GM21381 (cell line): ENCODE data around the gene TMEM191B.
A peak's percentile ranks its signal among the peaks of the same experiment; 100 is the strongest.
"Not testable (repeated sequence)": the region's sequence is repeated elsewhere in the genome, so short reads cannot be mapped to it uniquely, and the experiment has no call there.

ENCODE experiments used
- ATAC-seq: cut with Tn5 transposase; IDR thresholded peaks from one replicate; pipeline ENCODE4 v1.9.1; 2021; ENCODE audit warnings: mild to moderate bottlenecking, moderate library complexity; ENCODE audit not compliant: unreplicated experiment

Gene TMEM191B

DNA sequence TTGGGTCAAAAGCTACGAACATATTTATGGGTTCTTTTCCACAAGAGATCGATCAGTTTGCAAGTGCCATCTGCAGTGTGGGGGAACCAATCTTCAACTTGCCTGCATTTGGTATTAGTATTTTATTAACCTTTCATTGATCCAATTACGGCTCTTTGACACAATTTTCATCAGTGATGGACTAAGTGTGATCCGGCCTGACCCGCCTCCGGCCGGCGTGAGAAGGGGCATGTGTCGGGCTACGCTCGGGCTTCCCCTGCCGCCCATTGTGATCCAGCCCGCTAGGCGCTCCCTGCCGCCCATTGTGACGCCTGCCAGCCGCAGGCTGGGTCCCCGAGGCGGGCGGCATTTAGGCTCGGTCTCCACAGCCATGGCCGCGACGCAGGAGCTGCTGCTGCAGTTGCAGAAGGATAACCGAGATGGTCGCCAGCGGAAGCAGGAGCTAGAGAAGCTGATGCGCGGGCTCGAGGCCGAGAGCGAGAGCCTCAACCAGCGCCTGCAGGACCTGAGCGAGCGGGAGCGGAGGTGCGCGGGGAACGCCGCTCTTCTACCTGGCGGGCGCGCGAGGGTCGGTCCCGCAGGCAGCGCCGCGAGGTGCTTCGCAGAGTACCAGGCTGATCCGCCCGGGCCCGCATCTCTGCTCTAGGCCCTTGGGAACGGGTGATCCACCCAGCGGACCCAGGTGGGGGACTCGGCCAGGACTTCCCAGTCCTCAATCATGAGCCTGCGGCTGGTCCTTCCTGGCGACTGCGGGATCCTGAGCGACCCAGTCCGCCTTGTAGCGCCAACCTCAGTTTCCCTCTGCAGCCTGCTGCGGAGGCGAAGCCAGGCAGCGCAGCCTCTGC lies at the start of gene TMEM191B:
TSS of gene TMEM191B (plus strand) at position 51 of the 845 bp plus-strand sequence. CDS start at position 230, 179 bp downstream.
- ATAC-seq, result peak; percentile 0

DNA sequence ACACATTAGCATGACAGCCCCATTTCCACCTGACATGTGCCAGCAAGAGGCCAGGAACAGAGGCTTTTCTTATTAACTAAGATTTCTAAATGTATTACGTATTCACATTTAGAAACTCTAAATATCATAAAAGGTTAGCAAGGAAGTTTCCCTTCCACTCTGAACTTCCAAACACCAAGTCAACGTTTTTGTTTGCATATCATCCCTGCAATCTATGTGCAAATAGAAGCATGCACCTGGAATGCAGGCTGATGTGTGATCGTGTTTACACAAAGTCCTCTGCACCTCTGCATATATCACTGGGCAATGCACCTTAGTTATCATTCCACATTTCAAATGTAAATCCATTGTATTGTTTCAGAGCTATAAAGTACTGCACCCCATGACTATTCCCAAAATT lies 31.4 kb upstream of the TMEM191B start:
- not testable (repeated sequence) for ATAC-seq

DNA sequence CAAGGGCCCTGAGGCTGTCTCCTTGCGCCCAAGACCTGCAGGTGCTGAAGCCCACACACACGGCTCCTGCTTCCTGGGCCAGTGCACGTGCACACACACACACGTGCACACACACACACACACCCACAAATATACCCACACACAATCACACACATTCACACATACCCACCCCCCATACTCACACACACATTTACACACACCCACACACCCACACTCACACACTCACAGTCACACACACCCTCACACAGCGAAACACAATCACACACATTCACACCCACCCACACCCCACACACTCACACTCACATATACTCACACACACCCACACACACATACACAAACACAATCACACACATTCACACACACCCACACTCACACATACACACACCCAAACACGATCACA lies 16.3 kb upstream of the TMEM191B start:
- ATAC-seq, result not testable (repeated sequence)

DNA sequence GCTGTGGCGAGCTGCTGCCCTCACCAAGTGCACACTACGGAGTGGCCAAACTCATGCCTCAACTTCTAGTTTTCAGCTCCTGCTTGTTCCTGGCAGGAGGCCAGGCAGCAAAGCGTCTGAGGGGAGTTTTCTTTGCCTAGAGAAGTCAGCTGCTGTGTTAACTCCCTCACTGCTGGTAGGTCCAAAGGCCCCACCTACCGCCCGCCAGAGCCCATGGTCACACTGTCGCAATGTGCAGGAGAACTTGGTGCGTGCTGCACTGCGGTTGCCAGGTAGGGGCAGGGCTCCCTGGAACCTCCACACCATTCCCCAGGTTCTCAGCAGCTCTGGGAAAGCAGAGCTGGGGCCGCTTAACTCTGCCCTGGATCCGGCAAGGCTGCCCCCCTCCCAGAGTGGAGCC lies 15.2 kb upstream of the TMEM191B start:
- not testable (repeated sequence) for ATAC-seq

DNA sequence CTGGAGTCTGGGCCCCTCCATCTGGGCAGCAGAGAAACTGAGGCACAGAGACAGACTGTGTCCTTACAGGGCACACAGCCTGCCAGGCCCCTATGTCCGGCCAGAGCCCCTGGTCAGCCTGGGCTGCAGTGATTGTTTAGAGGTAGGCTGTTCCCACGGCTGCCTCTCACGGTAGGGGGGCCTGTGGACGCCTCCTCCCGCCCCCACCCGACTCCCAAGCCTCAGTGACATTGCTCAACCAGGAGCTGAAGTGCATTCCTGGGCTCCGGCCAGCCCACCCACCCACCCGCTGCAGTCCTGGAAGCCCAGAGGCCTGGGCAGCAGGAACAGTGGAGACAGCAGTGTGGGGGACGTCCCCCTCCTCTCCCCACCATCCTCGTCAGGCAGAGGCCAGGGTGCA lies 14.1 kb upstream of the TMEM191B start:
- ATAC-seq, result not testable (repeated sequence)

DNA sequence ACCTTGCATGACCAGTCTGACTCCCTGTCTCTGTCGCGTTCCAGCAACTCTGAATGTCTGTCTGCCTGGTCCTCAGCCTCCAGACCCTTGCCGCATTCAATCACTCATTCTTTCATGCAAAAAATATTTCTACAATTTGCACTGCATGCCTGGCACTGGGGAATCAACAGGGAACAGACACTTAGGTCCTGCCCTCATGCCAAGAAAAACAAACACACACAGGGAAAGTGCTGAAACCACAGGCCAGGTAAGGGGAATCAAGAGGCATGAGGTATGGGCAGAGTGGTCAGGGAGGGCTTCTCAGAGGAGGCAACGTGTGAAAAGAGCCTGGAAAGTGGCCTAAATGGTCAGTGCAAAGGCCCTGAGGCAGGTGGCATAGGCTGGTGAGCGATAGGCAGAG lies 9.5 kb upstream of the TMEM191B start, which contains the start of gene GGTLC3:
TSS of gene GGTLC3 (minus strand) at position 101 of the 400 bp plus-strand sequence. CDS start 264 bp downstream, outside the sequence.
- not testable (repeated sequence) for ATAC-seq

DNA sequence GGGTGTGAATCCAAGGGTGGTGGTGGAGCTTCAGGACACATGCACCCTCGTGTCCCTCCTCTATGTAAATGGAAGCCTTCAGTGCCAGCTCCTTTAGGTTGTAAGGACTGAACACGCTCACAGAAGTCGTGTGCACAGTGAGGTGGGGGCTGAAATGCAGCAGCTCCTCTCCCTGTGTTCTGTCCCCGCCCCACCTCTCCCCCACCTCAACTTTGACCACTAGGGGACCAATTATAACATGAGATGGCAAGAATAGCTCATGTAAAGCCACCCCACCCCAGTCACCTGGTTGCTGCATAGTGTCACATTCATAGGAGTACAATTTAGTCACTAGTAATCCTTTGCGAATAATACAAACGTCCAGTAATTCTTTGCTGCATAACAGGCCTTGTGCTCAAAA lies 4.8 kb upstream of the TMEM191B start:
- not testable (repeated sequence) for ATAC-seq

DNA sequence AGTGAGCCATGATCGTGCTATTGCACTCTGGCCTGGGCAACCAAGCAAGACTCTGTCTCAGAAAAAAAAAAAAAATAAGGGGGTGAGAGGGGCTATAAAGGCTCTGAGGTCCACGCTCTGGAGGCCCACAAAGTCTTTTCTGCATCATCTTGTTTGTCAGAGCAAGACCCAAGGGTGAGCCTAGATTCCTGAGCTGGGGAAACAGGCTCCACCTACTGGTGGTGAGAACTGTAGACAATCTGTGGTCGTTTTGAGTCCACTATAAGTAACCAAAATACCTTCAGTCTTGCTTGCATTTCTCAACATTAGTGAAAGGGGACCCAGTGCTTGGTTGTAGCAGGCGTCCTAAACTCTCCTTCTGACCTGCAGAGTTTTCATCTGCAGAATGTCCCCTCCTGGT lies 4.3 kb upstream of the TMEM191B start:
- not testable (repeated sequence) for ATAC-seq

DNA sequence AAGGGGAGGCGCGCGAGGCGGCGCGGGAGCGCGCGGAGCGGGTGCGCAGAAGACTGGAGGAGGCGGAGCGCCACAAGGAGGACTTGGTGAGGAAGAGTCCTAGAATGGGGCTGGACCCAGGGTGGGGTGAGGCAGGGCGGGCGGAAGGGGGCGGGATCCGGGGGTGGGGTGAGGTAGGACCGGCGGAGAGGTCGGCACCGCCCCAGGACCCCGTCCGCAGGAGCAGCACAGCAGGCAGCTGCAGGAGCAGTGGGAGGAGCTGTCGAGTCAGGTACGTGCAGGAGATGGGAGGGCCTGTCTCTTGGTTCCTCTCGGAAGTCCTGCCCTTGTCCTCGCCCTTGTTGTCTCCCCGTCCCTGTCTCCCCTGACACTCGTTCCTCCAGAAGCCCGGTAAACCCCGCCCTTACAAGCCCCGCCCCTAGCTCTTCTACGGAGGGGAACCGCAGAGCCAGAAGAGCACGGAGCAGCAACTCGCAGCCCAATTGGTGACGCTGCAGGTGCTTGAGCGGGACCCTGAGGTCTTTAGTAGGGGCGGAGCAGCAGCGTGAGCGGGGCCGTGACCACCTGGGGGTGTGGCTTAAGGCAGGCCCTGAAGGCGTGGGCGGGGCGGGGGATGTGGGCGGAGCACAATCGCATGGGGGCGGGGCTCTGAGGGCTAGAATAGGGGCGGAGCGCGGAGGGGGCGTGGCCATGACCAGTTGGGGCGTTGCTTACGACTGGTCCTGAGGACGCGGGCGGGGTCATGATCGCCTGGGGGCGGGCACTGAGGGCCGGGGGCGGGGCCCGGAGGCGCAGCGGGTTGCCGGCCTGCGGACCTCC lies 1.2 kb downstream of the TMEM191B start:
- ATAC-seq, result peak; percentile 71

DNA sequence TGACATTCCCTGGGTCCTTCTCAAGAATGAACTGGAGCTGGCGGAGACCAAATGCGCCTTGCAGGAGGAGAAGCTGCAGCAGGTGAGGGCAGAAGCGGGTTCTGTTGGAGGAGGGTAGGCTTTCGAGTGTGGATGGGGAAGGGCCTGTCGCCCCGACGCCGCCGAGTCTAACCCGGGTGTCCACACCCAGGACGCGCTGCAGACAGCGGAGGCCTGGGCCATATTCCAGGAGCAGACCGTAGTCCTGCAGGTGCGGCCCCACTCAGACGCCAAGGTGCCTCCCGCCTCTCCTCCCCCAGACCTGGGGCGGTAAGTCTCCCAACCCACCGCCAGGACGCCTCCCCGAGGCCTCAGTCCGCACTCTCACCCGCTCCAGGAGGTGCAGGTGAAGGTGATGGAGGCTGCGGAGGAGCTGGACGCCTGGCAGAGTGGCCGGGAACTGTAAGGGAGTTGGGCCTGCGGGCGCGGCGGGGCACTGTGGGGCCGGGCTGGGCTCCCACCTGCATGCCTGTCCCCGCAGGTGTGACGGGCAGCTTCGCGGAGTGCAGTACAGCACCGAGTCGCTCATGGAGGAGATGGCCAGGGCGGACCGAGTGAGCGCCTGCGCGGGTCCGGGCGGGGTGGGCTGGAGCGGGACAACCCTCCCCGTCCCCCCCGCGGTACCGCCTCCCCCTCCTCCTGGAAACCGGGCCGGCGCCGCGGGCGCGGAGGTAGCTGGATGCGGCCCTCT lies 2.0 kb downstream of the TMEM191B start:
- peak; percentile 3 for ATAC-seq

DNA sequence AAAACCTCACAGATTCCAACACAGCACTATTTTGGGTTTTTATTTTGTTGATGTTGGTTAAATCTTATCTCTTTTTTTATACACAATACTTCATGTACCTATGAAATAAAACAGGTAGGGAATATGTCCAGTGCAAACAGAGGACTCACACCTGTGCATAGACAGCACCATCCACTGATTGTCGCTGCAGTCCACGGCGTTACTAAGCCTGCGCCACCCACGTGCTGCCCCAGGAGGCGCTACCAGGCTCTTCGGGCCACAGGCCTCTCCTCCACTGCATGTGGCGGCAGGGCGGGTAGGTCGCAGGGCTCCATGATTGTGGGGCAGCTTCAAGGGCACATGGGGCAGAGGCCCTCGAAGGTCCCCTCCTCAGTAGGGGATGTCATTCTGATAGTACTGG lies 6.0 kb downstream of the TMEM191B start:
- ATAC-seq, result not testable (repeated sequence)

DNA sequence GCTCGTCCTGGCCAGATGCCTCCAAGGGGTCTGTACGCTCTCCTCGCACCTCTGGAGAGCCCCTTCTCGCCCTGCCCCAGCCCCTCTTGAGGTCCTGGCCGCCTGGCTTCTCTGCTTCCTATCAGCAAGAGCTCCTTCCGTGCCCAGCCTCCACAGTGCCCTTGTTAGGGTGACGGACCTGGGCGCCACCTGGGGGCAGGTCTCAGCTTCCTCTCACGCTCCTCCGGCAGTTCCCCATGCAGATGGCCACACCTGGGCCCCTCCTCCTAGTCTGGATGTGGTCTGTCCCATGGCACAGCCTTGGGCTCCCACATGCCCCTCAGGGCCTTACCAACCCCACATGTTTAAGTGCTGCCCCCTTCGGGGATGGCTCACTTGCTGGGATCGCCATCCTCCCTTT lies 6.7 kb downstream of the TMEM191B start:
- not testable (repeated sequence) for ATAC-seq

DNA sequence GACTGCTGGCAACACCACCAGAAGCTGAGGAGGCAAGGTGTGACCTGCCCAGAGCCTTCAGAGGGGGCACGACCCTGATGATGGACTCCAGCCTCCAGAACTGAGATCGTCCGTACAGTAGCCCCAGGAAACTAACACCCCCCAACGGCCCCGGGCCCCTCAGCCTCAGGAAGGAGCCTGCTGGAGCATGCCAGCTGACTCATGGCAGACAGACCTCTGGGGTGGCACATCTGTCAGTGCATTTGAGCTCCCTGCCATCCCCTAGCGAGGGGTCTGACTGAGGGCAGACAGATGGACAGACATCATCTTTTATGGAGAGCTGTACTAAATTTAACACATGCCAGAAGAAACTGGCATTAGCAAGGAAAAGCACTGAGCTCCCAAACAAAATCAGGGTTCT lies 12.4 kb downstream of the TMEM191B start:
- ATAC-seq, result not testable (repeated sequence)

DNA sequence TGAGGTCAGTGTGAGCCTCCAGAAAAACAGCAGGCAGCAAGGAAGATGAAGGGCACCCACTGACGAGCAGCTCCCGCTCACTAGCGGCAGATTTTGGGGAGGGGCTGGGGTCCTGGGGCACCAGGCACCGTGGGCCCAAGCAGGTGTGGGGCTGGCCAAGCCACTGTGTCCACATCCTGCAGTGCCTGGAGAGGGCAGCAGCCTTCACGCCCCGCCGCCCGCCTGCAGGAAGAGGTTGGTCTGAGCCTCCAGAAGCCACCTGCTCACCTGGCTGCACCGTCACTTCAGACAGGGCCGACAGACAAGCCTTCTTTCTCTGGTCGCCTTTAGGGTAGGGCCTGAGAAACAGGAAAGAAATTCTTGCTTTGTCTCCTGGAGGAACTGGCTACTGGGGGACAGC lies 15.8 kb downstream of the TMEM191B start:
- ATAC-seq, result not testable (repeated sequence)

DNA sequence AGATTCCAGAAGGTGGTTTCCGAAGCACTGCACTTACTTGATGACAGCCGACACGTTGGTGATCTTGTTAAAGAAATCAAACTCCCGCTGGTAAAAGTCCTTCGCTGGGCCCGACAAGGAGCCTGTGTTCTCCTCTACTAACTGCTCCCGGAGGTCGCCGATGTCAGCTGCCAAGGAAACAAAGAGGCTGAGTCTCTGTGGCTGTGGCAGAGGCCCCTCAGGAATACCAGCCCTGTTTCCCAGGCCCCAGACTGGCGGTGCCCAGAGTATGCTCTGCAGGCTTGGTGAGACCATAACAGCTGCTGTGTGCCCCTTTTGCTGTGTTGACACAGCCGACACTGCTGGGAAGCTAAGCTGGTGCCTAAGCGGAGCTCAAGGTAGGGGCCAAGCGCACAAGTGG lies 17.0 kb downstream of the TMEM191B start:
- ATAC-seq, result not testable (repeated sequence)

DNA sequence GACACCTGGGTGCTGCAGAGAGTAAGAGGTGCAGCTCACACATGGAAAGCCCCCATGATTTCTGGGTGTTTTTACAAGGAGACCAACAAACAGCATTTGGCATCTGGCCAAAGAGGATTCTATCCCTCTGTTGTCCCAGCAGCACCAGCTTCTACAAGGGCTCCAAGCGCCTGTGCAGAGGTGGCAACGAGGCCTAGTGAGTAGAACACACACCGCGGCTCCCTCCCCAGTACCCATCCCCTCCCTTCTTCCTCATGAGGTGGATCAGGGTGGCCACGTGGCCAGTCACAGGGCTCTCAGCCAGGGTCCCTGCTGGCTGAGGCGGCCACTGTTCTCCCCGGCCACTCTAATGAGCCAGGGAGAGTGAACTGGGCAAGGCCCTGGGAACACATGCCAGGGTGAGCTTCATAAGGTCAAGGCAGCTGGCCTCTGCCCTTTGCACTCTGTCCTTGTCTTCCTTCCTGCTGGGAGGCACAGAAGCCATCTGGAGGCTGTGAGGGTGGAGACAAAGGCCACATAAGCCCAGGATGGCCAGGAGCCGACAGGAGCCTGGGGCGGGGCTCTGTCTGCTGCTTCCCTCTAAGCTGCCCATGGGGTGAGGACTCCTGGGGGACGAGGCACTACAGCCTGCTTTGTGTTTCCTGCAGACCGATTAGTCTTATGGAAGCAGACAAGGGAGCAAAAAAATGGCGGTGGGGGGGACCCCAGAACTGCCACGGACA lies 22.0 kb downstream of the TMEM191B start:
- not testable (repeated sequence) for ATAC-seq

DNA sequence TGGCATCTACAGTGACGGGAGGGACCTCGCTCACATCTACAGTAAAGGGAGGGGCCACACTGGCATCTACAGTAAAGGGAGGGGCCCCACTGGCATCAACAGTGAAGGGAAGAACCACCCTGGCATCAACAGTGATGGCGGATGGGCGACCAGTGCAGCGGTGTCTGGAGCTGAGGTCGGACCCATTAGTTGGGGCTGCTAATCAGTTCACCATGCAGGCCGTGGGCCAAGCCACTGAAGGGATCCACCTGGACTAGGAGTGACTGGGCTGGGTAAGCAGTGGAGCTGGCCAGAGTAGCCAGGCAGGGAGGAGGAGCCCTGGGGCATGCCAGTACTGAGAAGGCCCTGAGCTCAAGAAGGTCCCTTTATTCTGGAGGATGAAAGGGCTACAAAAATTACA lies 23.4 kb downstream of the TMEM191B start:
- ATAC-seq, result not testable (repeated sequence)

DNA sequence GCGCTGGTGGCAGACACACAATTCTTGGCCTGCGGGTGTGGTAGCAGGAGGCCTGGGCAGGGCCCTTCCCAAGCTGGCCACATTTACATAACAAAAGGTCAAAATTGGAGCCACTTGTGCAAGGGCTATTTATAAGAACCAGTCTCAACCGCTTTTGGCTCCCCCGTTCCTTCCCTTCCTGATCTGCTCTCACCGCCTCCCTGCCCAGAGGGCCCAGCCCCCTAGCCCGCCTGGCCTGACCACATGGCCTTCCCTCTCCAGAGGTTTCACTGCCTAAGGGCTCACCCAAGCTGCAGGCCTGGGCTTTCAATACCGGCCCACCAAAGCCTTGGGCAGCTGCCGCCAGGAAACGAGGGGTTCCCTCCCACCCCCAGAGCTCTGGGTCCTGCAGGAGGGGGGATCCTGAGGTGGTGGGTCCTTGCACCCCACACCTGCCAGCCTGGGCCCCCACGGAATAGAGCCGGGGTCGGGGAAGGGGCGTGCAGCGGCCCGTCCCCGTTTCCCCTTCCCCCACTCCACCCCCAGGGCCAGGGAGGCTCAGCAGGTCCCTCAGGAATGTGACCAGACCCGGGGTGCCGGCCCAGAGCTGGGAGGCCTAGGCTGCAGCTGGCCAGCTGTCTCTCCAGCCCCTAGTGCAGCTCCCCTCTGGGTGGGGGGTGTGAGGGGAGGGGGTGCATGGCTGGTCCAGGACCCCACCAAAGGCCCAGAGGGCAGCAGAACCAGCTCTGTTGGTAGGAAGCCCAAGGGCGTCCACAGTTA lies 25.4 kb downstream of the TMEM191B start:
- ATAC-seq, result not testable (repeated sequence)
